HG03159 (cell line): ENCODE data around the gene RNPEPL1.
A peak's percentile ranks its signal among the peaks of the same experiment; 100 is the strongest.
"Not testable (repeated sequence)": the region's sequence is repeated elsewhere in the genome, so short reads cannot be mapped to it uniquely, and the experiment has no call there.

Source experiments
- ATAC-seq: cut with Tn5 transposase; IDR thresholded peaks from one replicate; pipeline ENCODE4 v1.9.1; 2021; ENCODE audit warnings: mild to moderate bottlenecking, moderate library complexity; ENCODE audit not compliant: unreplicated experiment

RNPEPL1 gene

GRCh38 chr2:240538031-240538780 lies 30.1 kb upstream of the RNPEPL1 start:
- no peak for ATAC-seq

- not testable (repeated sequence) for ATAC-seq
These were observed 29.2 kb upstream of the RNPEPL1 start for GRCh38 chr2:240539101-240539500.

DNA sequence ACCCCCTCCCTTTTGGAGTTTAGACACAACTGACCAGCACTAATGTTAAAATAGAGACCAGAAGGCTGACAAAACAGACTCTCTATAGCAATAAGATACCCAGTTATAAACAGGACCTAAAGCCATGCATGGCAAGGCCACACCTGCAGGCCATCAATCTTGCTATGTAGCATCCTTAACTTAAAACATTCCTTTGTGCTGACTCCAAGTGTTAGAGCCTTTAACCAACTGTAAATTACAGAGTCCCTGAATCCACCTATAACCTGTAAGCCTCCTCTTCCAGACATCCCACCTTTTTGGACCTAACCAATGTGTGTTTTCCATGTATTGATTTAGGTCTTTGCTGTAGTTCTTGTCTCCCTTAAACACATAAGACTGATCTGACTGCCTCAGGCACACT lies 28.4 kb upstream of the RNPEPL1 start:
- no peak for ATAC-seq

- ATAC-seq: no peak
These were observed 17.0 kb upstream of the RNPEPL1 start for GRCh38 chr2:240551288-240551687.

DNA sequence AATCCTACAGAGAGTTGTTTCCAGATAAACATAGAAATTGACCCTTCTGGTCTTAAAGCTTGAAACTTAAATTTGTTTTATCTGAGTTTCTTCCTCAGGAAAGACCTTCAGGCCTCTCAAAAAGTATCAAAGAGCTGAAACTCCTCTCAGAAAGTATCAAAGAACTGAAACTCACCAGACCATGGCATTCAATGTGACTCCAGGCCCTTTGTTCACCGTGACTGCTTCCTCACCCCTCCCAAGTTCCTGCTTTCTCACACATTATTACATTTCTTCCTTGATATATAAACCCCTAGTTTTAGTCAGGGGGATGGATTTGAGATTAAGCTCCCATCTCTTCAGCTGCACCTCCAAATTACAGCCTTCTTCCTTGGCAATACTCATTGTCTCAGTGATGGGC lies 16.5 kb upstream of the RNPEPL1 start:
- ATAC-seq: no peak

GRCh38 chr2:240553956-240554480 lies 14.3 kb upstream of the RNPEPL1 start:
- ATAC-seq: no peak

DNA sequence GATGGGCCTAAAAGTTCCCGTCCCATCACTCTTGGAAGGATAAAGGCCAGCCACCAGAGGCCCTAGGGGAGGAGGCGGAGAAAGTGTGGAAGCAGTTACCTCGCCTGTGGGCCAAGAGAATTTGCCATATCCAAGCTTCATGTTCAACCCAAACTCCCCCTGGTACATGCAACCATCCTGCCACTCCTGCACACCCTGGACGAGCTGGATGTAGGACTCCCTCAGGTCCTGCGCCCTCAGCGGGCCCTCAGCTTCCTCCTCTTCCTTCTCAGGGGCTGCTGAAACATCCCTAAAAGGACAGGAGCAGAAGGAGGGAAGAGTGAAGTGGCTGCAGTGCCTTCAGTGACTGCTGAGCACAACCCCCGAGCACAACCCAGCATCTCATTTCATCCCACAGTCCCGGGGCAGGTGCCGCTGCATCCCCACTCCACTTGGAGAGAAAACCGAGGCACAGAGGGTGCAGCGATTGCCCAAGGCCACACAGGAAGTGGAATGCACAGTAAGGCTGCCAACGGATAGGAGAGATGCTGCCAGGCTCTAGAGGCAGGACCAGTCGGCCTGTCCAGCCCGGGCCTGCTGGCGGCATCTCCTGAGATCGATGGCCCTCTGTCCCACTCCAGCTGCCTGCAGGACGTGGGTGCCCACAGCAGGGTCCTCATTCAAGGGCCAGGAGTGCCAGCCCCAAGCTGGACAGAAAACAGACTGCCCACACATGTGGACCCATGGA lies 13.4 kb upstream of the RNPEPL1 start:
- ATAC-seq: no peak

- no peak for ATAC-seq
These were observed 12.6 kb upstream of the RNPEPL1 start for GRCh38 chr2:240555541-240556250.

DNA sequence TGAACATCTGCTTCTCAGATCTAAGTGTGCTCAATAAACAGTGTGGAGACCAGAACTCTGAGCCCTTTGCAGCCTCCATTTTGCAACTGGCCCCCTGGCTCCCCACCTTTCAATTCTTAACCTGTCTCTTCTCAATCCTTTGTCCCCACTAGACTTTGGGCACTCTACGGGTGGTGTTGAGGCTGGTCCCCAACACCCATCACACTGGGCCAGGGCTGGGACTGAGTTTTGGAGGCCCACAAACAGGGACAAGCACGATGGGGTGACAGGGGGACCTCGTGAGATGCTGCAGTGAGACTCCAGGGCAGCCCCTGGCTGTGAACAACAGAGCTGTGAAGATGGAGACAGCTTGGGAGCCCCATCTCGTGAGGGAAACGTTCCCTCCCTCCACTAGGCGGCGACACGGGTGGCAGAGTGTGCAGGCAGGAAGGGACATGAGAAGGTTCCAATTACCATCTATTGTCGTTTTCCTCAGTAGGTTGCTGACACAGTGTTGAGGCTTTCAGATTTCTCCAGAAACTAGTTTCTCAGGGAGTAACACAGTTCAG lies 11.7 kb upstream of the RNPEPL1 start:
- ATAC-seq: no peak

GRCh38 chr2:240557101-240557751 lies 11.1 kb upstream of the RNPEPL1 start:
- ATAC-seq: no peak

DNA sequence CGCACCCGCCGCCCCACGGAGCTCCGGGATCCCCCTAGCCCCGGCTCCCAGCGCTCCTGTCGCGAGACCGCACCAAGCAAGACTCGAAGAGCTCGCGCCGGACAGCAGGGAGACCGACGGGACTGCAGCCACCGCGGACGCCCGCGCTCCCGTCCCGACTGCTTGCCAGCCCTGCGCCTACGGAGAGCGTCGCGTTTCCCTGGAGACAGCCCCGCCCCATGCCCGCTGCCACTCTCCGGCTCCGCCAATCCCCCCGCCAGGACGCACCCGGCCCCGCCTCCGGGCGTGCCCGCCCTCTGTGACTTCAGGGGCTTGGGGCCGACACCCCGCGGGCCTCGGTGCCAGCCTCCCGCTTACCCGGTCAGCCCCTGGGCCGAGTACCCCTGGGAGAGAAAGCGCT lies 10.5 kb upstream of the RNPEPL1 start, which contains the start of gene ANKMY1:
Gene ANKMY1 (minus strand): TSS at position 181 of the 400 bp plus-strand sequence. CDS start 653 bp downstream, outside the sequence.
- no peak for ATAC-seq

- ATAC-seq: no peak
These were observed 10.0 kb upstream of the RNPEPL1 start for GRCh38 chr2:240558236-240558761.

DNA sequence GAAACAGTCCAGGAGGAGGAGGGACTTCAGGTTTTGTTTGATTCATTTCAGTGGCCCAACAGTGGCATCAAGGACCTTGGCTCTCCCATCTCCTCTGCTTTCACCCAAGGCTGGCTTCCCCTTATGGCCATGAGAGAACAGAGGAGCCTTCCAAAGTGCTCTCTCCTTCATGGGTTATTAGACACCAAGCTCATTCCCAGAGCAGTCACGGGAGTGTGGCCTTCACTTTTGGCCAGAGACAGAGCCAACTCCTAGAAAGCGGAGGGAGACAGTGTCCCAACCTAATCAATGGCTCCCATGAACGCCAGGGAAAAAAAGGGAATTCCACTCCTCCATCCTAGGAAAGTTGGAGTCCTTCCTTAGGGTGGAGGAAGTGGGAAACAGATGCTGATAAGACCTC lies 9.0 kb upstream of the RNPEPL1 start:
- no peak for ATAC-seq

DNA sequence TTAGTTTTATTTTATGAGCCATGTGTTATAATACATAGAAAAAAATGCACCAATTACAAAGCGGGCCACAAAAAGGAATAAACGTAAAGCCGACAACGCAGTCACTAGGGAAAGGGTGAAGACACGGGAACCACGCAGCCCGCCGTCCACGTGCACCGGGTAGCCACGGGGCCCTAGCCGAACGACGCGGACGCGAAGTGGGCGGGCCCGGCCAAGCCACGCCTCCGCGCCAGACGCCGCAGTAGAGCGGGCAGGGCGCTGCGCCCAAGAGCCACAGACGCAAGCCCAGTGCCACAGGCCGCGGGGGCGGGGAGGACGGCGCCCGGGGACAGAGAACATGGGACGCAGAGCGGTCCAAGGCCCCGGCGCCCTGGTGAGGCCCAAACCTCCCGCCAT lies 8.2 kb upstream of the RNPEPL1 start, which contains the start of gene DUSP28:
Gene DUSP28 (plus strand): TSS at position 274 of the 396 bp plus-strand sequence. CDS start 328 bp downstream, outside the sequence.
- ATAC-seq: peak; percentile 58

DNA sequence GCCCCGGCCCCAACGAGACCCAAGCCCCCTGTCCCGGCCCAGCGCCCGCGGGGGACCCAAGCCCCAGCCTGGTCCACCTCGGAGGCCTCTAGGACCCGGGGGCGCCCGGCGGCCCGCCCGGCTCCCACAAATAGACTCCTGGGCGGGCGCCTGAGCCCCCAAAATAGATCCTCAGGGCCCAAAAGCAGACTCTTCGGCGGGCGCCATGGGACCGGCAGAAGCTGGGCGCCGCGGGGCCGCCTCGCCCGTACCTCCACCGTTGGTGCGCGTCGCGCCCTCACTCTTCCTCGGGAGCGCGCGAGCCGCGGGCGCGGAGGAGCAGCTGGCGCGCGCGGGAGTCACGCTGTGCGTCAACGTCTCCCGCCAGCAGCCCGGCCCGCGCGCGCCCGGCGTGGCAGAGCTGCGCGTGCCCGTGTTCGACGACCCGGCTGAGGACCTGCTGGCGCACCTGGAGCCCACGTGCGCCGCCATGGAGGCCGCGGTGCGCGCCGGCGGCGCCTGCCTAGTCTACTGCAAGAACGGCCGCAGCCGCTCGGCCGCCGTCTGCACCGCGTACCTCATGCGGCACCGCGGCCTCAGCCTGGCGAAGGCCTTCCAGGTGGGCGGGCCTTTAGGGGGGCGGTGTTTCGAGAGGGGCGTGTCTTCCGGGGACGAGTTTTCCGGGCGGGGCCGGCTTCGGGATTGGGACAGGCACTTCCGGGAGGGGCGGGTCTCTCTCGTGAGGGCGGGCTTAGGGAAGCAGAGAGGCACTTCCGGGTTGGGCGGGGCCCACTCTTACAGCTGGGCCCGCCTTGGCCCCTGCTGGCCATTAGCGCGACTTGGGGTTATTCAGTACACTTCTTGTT lies 7.6 kb upstream of the RNPEPL1 start:
- ATAC-seq: peak; percentile 63

DNA sequence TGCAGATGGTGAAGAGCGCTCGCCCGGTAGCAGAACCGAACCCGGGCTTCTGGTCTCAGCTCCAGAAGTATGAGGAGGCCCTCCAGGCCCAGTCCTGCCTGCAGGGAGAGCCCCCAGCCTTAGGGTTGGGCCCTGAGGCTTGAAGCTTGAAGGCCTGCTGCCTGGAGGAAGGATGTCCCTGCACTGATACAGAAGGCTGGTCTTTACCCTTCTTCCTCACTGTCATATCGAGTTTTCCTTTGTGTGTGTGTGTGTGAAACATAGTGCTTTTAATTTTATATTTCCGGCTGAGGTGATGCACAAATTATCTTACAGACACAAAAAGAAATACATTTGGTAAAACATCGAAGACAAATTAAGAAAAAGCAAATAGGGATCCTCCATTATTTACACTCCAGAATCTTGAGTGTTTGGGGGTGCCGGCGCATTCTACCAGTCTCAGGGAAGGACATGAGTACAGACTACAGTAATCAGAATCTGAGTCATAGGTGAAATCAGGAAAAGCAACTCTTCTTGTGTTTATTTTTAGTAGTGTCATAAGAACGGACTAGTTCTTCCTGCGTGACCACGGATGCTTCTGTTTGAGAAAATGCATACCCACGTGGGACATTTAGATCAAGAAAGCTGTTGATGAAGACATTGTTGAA lies 6.8 kb upstream of the RNPEPL1 start:
- ATAC-seq: peak; percentile 8

DNA sequence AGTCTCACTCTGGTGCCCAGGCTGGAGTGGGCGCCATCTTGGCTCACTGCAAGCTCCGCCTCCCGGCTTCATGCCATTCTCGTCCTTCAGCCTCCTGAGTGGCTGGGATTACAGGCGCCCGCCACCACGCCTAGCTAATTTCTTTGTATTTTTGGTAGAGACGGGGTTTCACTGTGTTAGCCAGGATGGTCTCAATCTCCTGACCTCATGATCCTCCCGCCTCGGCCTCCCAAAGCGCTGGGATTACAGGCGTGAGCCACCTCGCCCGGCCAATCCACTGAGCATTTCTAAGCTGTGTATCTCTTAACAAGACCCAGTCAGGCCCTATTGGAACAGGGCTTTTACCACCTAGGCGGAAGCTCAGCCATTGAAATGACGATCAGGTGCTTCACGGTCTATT lies 5.1 kb upstream of the RNPEPL1 start:
- ATAC-seq: not testable (repeated sequence)

DNA sequence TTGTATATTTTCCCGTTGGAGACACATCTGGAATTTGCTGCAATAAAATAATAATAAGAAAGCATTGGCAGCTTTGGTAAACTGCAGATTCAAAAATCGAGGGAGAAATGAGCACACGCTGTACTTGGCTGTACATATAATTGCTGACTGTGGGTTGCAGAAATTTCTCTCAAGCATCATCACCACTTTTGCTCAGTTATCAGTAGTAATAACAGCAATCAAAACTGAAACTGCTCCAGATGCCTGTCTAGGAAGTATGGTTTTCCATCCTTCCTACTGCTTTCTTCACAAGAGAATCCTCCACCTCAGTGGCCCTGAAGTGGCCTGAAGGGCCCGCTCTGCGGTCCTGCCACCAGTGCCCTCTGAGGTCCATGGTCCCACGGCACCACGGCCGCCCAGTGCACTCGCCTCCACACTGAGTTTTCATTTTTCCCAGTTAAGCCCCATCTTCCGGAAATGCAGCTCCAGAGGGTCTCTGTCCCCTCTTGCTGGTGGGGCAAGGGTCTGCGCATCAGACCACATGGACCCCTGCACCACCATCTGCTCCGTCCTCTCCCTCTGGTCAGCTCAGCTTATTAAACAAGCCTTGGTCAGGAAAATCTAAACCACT lies 4.2 kb upstream of the RNPEPL1 start:
- ATAC-seq: no peak
